Coronary artery (tissue), 2 donors: ENCODE measurements around the gene TMC6.
A peak's percentile ranks its signal among the peaks of the same experiment; 100 is the strongest.
"Not testable (repeated sequence)": the region's sequence is repeated elsewhere in the genome, so short reads cannot be mapped to it uniquely, and the experiment has no call there.

ENCODE experiments used
- DNase-seq: peaks from one replicate; pipeline ENCODE4 v3.0.0-alpha.2; 2017; ENCODE audit warnings: low spot score
- H3K27ac ChIP-seq, 2 donors: fragments of 200-600 bp; sonication (generic); one replicate each; pipeline ENCODE4 v1.5.1; 2016 to 2019
- H3K4me3 ChIP-seq: fragments of 200-600 bp; sonication (generic); 2 replicates; pipeline ENCODE4 v1.5.1; 2016; ENCODE audit warnings: mild to moderate bottlenecking, moderate library complexity
- CTCF ChIP-seq: fragments of 200-600 bp; sonication (generic); IDR thresholded peaks from one replicate; pipeline ENCODE4 v1.5.1; 2019; ENCODE audit warnings: antibody characterized with exemption

TMC6 gene

DNA sequence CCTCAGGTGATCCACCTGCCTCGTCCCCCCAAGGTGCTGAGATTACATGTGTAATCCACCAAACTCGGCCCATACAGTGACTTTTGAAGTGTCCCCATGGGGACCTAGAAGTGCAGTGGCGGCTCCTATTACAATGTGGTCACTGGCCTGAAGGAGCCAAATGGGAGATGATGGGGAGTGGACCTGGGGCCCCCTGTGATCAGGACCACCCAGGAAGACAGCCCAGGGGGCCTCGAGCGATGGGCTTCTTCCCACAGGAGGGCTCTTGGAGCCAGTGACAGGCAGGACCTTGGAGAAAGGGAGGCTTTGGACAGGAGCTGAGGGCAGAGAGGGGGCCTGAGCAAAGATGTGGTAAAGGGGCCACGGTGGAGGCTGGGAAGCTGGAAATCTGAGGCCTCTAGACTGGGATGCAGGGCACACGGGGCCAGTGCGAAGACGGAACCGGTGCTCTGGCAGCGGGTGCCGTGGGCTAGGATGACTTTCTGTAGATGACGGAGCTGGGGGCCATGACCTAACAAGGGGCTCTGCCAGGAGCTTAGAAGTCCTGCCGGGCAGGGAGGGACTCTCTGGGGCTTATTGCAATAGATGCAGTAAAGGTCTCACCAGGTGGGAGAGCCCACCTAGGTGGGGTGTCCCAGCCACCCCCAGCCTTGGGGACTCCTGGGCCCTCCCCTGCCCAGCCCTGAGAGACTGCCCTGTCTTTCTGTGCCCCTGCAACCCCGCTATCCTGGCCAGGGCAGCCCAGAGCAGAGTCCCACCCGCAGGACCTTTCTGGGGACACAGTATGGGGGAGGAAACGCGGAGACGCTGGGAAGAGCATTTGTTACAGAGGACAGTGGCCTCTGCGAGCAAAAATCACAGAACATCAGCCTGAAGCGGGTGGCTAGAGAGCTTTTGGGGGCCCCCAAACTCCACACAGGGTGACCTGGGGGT is 14.9 kb upstream of the TMC6 start:
- no peak for TF ChIP-seq CTCF
- Histone ChIP-seq H3K4me3 (no peak overlapping the region), H3K27ac (peak overlapping the region in 1 of 2 donors; percentile 83)
- DNase-seq: no peak

GRCh38 chr17:78142119-78142861 is 13.7 kb upstream of the TMC6 start:
- no peak overlapping the region for H3K27ac ChIP-seq
- peak; percentile 62 for DNase-seq
- no peak for TF ChIP-seq CTCF

DNA sequence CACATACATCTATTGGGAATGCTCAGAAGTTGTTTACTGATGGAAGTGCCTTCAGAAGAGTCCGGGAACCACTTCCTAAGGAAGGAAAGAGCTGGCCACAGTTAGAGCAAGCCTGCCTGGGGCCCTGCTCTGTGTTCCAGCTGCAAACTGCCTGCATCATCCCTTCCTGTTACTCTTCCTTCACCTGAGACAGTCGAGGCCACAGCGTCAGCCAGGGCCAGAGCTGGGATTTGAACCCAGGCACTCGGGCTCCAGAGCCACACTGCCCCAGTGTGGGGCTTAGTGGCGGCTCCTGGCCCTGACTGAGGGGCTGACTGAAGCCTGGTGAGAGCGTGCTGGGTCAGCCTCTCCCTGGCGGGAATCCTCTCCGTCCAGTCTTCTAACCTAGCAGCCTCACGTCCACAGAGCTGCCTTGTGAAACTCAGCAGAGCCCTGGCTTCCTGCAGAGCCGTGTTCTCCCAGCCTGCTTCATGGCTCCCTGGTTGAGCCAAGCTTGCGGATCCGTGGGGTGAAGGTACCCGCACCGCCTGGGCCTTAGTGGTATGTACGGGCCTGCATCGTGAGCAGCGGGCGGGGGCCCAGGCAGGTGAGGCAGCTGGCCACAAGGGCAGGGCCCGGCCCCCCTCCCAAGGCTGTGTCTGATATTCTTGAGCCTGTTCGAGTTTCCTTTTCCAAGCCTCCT is 13.0 kb upstream of the TMC6 start:
- no peak overlapping the region for H3K27ac ChIP-seq
- DNase-seq: peak; percentile 69

More at GRCh38 chr17:78142119-78142861, 13.7 kb upstream of the TMC6 start:
- H3K4me3 ChIP-seq: no peak overlapping the region

DNA sequence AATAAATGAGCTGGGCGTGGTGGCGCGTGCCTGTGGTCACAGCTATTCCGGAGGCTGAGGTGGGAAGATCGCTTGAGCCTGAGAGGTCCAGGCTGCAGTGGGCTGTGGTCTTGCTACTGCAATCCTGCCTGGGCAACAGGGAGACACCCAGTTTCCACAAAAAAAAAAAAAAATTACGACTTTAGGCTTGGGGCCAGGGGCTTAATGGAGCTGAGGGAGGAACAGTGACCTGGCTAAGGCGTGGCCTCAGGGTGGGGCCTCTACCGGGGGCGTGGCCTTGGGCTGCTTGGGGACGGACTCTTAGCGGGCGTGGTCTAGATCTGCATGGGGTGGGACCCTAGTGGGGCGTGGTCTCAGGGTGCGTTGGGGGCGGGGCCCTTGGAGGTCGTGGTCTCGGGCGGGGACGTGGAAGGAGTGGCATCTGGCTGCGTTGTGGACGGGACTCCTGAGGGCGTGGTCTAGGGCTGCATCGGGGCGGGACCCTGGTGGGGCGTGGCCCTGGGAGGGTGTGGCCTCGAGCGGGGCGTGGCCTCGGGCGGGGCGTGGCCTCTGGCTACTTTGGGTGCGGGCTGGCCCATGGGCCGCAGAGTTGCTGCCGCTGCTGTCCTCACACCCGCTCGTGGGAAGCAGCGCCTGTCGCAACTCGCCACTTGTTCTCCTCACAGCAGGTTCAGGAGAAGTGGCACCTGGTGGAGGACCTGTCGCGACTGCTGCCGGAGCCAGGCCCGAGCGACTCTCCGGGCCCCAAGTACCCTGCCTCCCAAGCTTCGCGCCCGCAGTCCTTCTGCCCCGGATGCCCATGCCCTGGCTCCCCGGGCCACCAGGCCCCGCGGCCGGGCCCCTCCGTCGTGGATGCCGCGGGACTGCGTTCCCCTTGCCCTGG is 11.9 kb upstream of the TMC6 start:
- H3K4me3 ChIP-seq: peak overlapping the region; percentile 14
- DNase-seq: peak; percentile 83
- no peak for TF ChIP-seq CTCF
- peak overlapping the region in 1 of 2 donors; percentile 2 for H3K27ac ChIP-seq

More for the DNA sequence above, 13.0 kb upstream of the TMC6 start:
- no peak overlapping the region for H3K4me3 ChIP-seq
- no peak for TF ChIP-seq CTCF

DNA sequence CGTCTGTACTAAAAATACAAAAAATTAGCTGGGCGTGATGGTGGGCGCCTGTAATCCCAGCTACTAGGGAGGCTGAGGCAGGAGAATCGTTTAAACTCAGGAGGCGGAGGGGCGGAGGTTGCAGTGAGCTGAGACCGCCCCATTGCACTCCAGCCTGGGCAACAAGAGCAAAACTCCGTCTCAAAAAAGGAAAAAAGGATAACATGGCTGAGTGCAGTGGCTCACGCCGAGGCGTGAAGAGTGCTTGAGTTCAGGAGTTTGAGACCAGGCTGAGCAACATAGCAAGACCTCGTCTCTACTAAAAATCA is 11.3 kb upstream of the TMC6 start:
- H3K4me3 ChIP-seq, H3K27ac ChIP-seq: not testable (repeated sequence)

DNA sequence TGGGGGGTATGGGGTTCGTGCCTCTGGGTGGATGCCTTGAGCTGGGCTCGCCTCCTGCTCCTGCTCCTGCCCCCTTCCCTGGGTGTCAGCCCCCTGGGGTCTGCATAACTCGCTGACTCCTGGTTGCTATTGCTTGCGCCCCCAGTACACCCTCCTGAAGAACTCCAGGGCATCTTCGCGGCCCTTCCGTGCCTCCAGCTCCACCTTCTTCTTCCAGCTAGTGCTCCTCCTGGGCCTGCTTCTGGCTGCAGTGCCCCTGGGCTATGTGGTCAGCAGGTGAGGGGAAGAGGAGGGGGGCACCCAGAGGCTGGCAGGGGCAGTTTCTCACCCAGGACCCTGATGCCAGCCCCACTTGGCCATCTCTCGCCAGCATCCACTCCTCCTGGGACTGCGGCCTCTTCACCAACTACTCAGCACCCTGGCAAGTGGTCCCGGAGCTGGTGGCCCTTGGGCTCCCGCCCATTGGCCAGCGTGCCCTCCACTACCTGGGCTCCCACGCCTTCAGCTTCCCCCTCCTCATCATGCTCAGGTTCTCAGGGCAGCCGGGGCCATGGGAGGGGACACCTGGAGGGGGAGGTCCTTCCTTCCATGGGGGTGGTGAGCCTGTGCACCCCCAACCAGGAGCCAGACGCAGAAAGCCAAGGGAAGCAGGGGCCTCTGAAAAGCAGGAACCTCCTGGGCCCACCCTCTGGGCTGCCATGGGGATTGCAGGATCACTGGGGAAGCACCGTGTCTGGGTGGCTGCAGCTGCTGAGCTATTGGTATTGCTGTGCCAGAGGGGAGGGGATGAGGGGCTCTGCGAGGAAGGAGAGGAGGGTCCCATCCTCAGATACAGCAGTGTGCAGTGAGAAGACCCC is 9.9 kb upstream of the TMC6 start:
- peak; percentile 71 for DNase-seq
- TF ChIP-seq CTCF: no peak
- Histone ChIP-seq H3K4me3 (no peak overlapping the region), H3K27ac (no peak overlapping the region)

More for the DNA sequence above, 11.3 kb upstream of the TMC6 start:
- DNase-seq: not testable (repeated sequence)
